Astrocyte (in vitro differentiated cells and primary cell): ENCODE results near the gene TARM1. TPM values are rescaled to one million over a fixed set of nuclear protein-coding genes. Genes with fewer than 3 reads are reported as not detected.
"Not testable (repeated sequence)": the region's sequence is repeated elsewhere in the genome, so short reads cannot be mapped to it uniquely, and the experiment has no call there.

Experiments used
- DNase-seq: peaks from one replicate; pipeline ENCODE4 v3.0.0-alpha.2; 2010; ENCODE audit warnings: low read depth
- FAIRE-seq: peaks from 2 replicates; lab custom pipeline; 2011; peaks lifted over from hg19 to GRCh38; lab: Jason Lieb, UNC
- H2AFZ ChIP-seq: 2 replicates; pipeline ENCODE4 v1.6.0; 2012; ENCODE audit warnings: low read depth, low read length, inconsistent platforms
- H3K27ac ChIP-seq: 2 replicates; pipeline ENCODE4 v1.5.1; 2011; ENCODE audit warnings: low read depth, low read length, inconsistent platforms
- H3K27me3 ChIP-seq: 2 replicates; pipeline ENCODE4 v1.6.0; 2011; ENCODE audit warnings: low read length, inconsistent platforms; ENCODE audit not compliant: insufficient read depth
- H3K36me3 ChIP-seq: 2 replicates; pipeline ENCODE4 v1.5.1; 2011; ENCODE audit warnings: low read length, inconsistent platforms; ENCODE audit not compliant: insufficient read depth
- H3K4me1 ChIP-seq: 2 replicates; pipeline ENCODE4 v1.5.1; 2011; ENCODE audit warnings: low read length, inconsistent platforms; ENCODE audit not compliant: insufficient read depth
- H3K4me2 ChIP-seq: 2 replicates; pipeline ENCODE4 v1.6.0; 2012; ENCODE audit warnings: low read length, inconsistent platforms
- H3K4me3 ChIP-seq: 2 replicates; pipeline ENCODE4 v1.5.1; 2011; ENCODE audit warnings: low read depth, mild to moderate bottlenecking, low read length, inconsistent platforms; ENCODE audit not compliant: insufficient read depth
- H3K79me2 ChIP-seq: 2 replicates; pipeline ENCODE4 v1.6.0; 2012; ENCODE audit warnings: mild to moderate bottlenecking, low read length, inconsistent platforms; ENCODE audit not compliant: insufficient read depth
- H3K9ac ChIP-seq: 2 replicates; pipeline ENCODE4 v1.6.0; 2012; ENCODE audit warnings: mild to moderate bottlenecking, low read length, inconsistent platforms
- H3K9me3 ChIP-seq: 2 replicates; pipeline ENCODE4 v1.5.1; 2012; ENCODE audit warnings: low read depth, mild to moderate bottlenecking, low read length, inconsistent platforms; ENCODE audit not compliant: insufficient read depth
- H4K20me1 ChIP-seq: 2 replicates; pipeline ENCODE4 v1.6.0; 2012; ENCODE audit warnings: low read length, inconsistent platforms; ENCODE audit not compliant: insufficient read depth
- H3K27ac Mint-ChIP-seq: one replicate; pipeline ENCODE4 v1.8.0; 2021; ENCODE audit warnings: mild to moderate bottlenecking, mixed read lengths; ENCODE audit not compliant: unreplicated experiment
- H3K27me3 Mint-ChIP-seq: one replicate; pipeline ENCODE4 v1.8.0; 2021; ENCODE audit warnings: low read depth, mixed read lengths; ENCODE audit not compliant: unreplicated experiment
- H3K36me3 Mint-ChIP-seq: one replicate; pipeline ENCODE4 v1.8.0; 2021; ENCODE audit warnings: low read depth, mixed read lengths; ENCODE audit not compliant: unreplicated experiment
- H3K4me1 Mint-ChIP-seq: one replicate; pipeline ENCODE4 v1.8.0; 2021; ENCODE audit warnings: low read depth, mixed read lengths; ENCODE audit not compliant: unreplicated experiment
- H3K4me3 Mint-ChIP-seq: one replicate; pipeline ENCODE4 v1.8.0; 2021; ENCODE audit warnings: mild to moderate bottlenecking, moderate library complexity, mixed read lengths; ENCODE audit not compliant: unreplicated experiment
- H3K9me3 Mint-ChIP-seq: one replicate; pipeline ENCODE4 v1.8.0; 2021; ENCODE audit warnings: mild to moderate bottlenecking, mixed read lengths; ENCODE audit not compliant: unreplicated experiment
- EZH2 ChIP-seq: IDR thresholded peaks from 2 replicates; pipeline ENCODE4 v1.6.1; 2012; ENCODE audit warnings: mild to moderate bottlenecking, low read length, inconsistent platforms; ENCODE audit not compliant: insufficient read depth
- total RNA-seq: library from RNA; stranded (reverse); gene quantifications from 2 replicates; pipeline ENCODE4 v1.2.1, GENCODE V29; 2021
- TF ChIP-seq, protein P1 (sequence below): IDR thresholded peaks from 2 replicates; pipeline ENCODE4 v1.5.1; 2011; ENCODE audit warnings: low read depth, mild to moderate bottlenecking, inconsistent platforms, low read length, moderate library complexity; ENCODE audit not compliant: insufficient read depth

The TARM1 gene
- total RNA-seq, 1 donor from 2014 or later = not detected

DNA sequence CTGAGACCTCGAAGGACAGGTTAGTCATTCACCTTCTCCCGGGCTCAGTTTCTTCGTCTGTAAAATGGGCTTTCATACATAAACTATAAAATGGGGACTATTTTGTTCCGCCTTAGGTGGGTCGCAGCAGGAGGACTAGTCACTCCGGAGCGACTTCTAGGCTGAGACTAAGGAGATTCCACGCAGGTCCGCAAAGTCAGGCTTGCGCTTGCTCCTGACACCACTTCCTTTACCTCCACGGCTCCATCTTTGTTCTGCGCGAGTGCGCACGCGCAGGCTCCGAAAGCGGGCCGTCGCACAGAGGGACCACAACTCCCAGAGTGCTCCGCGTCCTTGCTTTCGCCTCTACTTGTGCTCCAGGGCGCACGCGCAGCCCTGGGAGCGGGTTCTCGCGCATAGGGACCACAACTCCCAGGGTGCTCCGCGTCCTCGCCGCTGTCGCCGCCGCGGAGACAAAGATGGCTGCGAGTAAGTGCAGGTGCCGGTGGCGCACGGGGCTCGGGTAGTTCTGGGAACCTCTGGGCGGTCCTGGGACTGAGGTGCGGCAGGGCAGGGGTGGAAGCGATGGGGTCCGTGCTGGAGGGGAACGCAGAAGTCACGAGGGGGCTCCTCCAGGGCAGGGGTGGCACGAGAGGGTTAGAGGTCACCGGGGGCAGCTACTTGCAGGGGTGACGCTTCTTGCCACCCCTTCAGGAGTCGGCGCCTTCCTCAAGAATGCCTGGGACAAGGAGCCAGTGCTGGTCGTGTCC lies 21.4 kb upstream of the TARM1 start, which contains the start of gene NDUFA3:
NDUFA3 (plus strand) TSS at position 435 of the 749 bp plus-strand sequence; CDS start at position 459, 24 bp downstream.
- Histone ChIP-seq H4K20me1 (peaks cover 6% of the 10 kb centered on the region), H3K4me1 (peaks cover 3% of the 10 kb centered on the region), H3K4me2 (peak within 1 kb of the TSS; percentile 100), H3K36me3 (peaks cover 3% of the 10 kb centered on the region), H3K27ac (peak within 1 kb of the TSS; percentile 13), H3K4me3 (peak within 1 kb of the TSS; percentile 76), H3K79me2 (peaks cover 23% of the 10 kb centered on the region), H3K9ac (peak within 1 kb of the TSS; percentile 86), H2AFZ (peak within 1 kb of the TSS; percentile 76), H3K27me3 (no peaks in the 10 kb centered on the region), H3K9me3 (no peaks in the 10 kb centered on the region)
- DNase-seq (peak; percentile 90), FAIRE-seq (peak; percentile 96)
- Mint-ChIP-seq H3K4me1 (no peaks in the 10 kb centered on the region), H3K4me3 (peak within 1 kb of the TSS; percentile 98), H3K9me3 (no peaks in the 10 kb centered on the region), H3K36me3 (peaks cover 10% of the 10 kb centered on the region), H3K27ac (peak within 1 kb of the TSS; percentile 86), H3K27me3 (no peaks in the 10 kb centered on the region)
- no peak for TF ChIP-seq EZH2
- TF ChIP-seq, protein P1, sequence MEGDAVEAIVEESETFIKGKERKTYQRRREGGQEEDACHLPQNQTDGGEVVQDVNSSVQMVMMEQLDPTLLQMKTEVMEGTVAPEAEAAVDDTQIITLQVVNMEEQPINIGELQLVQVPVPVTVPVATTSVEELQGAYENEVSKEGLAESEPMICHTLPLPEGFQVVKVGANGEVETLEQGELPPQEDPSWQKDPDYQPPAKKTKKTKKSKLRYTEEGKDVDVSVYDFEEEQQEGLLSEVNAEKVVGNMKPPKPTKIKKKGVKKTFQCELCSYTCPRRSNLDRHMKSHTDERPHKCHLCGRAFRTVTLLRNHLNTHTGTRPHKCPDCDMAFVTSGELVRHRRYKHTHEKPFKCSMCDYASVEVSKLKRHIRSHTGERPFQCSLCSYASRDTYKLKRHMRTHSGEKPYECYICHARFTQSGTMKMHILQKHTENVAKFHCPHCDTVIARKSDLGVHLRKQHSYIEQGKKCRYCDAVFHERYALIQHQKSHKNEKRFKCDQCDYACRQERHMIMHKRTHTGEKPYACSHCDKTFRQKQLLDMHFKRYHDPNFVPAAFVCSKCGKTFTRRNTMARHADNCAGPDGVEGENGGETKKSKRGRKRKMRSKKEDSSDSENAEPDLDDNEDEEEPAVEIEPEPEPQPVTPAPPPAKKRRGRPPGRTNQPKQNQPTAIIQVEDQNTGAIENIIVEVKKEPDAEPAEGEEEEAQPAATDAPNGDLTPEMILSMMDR = no peak

DNA sequence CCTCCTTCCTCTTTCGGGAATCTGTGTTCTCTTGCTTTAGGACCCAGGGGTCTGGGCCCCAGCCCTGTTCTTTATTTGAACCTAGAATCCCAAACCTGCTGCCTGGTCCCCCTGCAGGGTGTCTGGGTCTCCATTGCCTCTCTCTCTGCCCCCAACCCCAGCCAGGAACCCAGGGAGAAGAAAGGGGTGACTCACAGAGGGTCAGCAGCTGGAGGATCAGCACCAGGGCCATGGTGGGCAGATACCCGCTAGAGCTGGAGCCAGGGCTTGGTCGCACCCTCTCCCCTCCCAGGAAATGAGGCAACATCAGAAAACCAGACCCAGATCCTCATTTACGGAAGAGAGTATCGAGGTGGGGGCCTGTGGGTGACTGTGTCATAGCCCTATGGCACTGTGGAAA lies 19.4 kb upstream of the TARM1 start, which contains the start of gene OSCAR:
OSCAR (minus strand) TSS at position 243 of the 400 bp plus-strand sequence; CDS start at position 232, 11 bp downstream.
- no peak within 1 kb of the TSS for H3K4me2 ChIP-seq
- no peak within 1 kb of the TSS for H3K9ac ChIP-seq
- H3K4me1 ChIP-seq = peaks cover 8% of the 10 kb centered on the region
- no peak within 1 kb of the TSS for H3K27ac ChIP-seq
- H3K9me3 Mint-ChIP-seq = no peaks in the 10 kb centered on the region
- no peaks in the 10 kb centered on the region for H3K4me1 Mint-ChIP-seq
- no peak for FAIRE-seq
- peaks cover 3% of the 10 kb centered on the region for H3K36me3 Mint-ChIP-seq
- no peak within 1 kb of the TSS for H3K4me3 ChIP-seq
- H3K27ac Mint-ChIP-seq = peak within 1 kb of the TSS; percentile 18
- no peak within 1 kb of the TSS for H2AFZ ChIP-seq
- H3K9me3 ChIP-seq = no peaks in the 10 kb centered on the region
- no peaks in the 10 kb centered on the region for H4K20me1 ChIP-seq
- H3K27me3 ChIP-seq = no peaks in the 10 kb centered on the region
- H3K36me3 ChIP-seq = no peaks in the 10 kb centered on the region
- peaks cover 3% of the 10 kb centered on the region for H3K27me3 Mint-ChIP-seq
- DNase-seq = no peak
- TF ChIP-seq EZH2 = no peak
- TF ChIP-seq, protein P1 = no peak
- peaks cover 19% of the 10 kb centered on the region for H3K79me2 ChIP-seq
- H3K4me3 Mint-ChIP-seq = no peak within 1 kb of the TSS

DNA sequence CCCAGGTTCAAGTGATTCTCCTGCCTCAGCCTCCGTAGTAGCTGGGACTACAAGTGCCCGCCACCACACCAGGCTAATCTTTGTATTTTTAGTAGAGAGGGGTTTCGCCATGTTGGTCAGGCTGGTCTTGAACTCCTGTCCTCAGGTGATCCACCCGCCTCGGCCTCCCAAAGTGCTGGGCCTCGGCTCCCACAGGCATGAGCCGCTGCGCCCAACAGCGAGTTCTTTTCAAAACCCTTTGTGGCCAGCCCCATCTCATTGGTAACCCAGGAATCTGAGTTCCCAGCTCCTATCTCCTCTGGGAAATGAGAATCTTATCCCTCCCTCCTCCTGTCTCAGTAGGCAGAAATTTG lies 18.7 kb upstream of the TARM1 start:
- peaks cover 17% of the 10 kb centered on the region for H3K79me2 ChIP-seq
- not testable (repeated sequence) for H3K4me1 Mint-ChIP-seq, H3K9me3 ChIP-seq, H3K4me1 ChIP-seq, H3K27ac ChIP-seq, H3K4me3 Mint-ChIP-seq, FAIRE-seq, H3K9ac ChIP-seq, H3K36me3 Mint-ChIP-seq, H3K27ac Mint-ChIP-seq, H3K27me3 Mint-ChIP-seq, H3K4me3 ChIP-seq, H3K27me3 ChIP-seq, H3K36me3 ChIP-seq, H2AFZ ChIP-seq, DNase-seq, H4K20me1 ChIP-seq, H3K9me3 Mint-ChIP-seq, H3K4me2 ChIP-seq
